NCI-H1694 treated with DMSO at 0.1 percent for 48 hours (cell line): ENCODE measurements around the gene KLF7.
A peak's percentile ranks its signal among the peaks of the same experiment; 100 is the strongest.

Source experiments
- DNase-seq: peaks from one replicate; lab custom pipeline; 2025; lab: John Stamatoyannopoulos, UW

The KLF7 gene

DNA sequence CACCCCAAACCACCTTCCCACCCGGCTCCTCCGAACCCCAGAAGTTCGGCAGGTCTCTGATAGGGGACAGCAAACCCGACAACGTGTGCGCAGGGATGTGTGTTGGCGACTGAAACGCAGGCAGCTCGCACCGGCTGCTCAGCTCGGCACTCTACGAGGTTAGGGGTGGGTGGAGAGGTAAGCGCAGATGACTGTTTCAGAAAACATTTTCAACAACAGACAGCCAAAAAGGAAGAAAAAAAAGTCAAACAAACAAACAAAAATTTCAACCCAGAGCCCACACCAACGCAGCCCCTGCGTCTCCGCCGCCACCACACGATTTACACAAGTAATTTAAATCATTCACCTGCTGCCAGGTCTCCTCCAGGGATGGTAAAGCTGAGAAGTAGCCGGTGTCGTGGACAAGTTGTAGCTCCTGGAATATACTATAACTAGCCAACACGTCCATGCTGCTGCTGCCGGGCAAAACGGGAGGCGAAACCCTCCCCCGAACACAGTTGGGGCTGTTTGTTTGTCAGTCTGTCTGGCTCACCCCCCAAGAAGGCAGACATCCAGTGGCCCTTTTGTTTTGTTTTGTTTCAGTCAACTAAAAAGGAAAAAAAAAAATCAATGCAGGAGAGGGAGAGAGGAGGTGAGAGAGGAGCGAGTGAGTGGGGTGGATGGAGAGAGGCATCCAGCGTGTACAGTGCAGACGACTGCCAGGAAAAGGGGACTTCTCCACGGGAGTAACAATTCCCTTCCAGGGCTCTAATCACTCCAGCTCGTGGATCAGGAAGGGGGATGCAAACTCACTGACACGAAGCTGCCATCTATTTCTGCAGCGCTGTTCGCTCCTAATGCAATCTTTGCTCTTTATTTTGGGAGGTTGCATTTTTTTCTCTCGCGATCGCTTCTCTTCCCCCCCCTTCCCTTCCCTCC is at the start of gene KLF7:
Gene KLF7, minus strand, starts transcription at position 828 of the 918 bp plus-strand sequence. Its CDS starts 380 bp downstream, at position 448.
- DNase-seq, result no peak

DNA sequence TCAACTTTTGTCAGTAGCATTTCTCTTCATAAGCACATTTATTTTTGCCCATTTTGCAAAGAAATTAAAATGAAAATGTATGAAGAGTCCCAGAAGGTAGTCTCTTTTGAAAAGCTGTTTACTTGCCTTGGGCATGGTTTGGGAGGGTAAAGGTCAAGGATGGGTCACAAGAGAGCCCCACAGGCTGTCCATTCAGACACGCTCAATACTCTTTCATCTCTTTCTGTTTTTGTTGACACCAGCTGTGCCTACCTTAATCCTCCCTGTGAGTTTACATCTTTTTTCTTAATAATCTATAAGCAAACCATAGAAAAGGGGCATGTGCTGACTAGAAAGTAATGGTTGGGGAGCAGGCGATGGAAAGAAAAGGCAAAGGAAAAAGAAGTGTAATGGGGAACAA is 49.6 kb upstream of the KLF7 start:
- no peak for DNase-seq

DNA sequence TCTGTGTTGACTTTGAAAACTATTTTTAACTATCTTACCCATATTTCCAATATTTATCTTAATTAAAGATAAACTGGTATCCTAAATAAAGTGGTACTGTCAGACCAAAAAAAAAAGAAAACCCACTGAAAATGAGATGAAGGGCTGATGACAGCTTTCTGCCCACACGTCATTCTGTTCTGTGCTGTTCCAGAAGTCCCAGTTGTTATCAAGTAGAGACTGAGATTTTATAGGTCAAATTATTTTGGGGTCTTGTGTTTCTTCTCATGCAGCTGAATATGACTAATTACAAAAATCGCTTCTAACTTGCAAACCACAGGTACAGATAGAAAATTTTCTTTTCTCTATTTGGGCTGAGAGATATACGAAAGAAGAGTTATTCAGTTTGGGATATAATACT is 48.7 kb upstream of the KLF7 start:
- no peak for DNase-seq

DNA sequence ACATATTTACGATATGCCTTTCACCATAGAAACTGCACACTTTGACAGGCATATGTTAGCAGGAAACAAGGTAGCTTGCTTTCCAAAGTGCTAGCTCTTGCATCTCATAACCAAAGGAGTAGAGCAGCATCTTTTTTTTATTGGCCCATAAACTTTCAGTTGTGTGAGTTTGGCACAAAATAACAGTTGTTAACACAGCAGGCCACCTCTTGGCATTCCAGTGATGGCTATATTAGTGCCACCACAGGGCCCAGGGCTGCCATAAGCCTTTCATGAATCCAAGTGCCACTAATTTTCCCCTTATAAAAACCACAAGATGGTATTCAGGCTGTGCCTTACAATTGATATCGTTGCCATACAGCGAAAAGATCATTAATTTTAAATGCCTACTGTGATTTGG is 40.3 kb upstream of the KLF7 start:
- no peak for DNase-seq

DNA sequence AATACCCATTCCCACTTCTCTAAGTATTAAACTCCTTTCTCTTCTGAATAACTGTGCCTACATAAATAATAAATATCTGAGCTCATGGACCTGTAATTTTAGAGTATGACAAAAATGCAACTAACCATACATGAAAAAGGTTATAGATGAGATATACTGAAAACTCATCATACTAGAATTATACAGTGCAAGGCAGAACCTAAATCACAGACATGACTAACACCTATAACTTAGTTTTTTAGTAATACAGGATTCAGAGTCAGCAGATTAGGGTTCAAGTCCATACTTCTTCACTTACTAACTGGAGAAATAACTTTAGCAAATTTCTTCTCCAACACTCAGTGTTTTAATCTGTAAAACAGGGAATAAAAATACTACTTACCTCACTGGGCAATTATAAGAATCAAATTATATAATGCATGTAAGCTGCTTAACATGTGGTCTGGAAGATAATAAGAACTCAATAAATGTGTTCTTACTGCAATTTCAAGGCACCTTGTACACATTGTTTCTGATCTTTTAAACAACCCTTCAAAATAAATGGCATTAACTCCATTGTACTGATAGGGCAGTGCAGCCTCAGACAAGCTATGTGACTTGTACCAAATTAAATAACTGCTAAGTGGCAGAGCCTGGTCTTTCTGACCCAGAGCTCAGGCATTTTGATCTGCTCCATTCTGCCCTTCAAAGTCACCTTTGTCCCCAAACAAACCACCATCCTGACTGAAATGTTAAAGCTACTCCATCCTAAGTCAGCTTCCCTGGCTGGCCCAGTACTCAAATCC is 39.6 kb upstream of the KLF7 start:
- DNase-seq, result no peak

DNA sequence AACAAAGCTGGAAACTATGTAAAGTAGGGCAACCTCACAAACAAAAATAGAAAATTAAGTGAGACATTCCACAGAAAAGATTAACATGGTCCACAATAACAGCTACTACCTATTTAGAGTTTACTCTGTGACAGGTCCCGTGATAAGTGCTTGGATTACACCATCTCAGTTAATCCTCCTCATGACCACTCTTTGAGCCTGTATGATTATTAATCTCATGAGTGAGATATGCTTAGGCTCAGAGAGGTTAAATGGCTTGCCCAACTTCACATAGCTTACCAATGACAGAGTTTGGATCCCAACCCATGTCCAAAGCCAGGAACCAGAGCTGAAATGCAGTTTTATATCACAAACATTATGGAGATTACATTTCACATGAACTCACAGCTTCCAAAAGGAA is 37.3 kb upstream of the KLF7 start:
- no peak for DNase-seq

DNA sequence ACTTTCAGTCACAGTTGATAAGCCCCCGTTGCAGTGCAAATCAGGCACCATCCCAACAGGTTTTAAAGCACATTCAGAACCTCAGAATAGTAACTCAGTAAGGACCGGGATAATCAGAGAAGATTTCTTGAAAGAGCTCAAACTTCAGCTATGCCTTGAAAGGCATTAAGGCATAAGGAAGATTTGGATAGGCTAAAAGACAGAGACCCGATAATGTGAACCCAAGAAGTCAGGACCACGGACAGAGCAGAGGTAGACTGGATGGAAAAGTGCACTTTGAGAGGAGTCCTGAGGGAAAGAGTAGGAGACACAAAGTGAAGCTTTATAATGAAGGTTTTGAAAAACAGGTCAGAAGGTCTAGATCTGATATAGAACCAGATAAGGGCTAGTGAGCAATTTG is 36.9 kb upstream of the KLF7 start:
- no peak for DNase-seq

DNA sequence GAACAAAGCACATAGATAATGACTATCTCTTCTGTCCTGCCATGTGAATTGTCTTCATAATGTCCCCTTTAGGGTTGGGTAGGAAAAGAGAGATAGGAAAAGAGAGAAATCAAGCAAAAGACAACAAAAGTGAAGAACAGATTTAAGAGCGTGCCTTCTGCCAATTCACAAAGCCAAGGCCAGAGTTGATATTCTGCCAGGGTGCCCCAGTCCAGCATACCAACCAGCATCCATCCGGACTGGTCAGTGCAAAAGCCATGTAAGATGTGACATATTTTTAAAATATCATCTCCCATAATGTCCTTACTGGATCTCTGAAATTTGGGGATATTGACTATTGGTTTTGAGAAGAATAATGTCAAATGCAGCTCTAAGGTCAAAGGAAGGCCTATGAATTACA is 35.7 kb upstream of the KLF7 start:
- no peak for DNase-seq

DNA sequence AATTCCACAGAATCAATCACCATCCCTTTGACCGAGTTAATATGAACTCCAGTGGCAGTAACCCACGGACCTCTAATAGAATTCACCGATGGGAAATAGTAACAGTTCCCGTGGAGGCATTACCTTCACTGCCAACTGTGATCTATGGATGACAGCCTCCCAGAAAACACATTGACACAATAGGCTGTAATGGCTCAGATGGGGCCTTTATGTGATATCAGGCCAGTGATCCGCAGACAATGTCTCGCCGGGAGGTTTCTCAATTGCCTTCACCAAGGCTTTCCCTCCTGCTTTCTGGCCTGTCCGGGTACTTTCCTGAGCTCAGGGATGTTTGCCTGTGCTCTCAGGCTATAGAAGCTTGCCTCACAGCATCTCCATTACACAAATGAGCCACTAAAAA is 34.4 kb upstream of the KLF7 start:
- DNase-seq, result no peak

DNA sequence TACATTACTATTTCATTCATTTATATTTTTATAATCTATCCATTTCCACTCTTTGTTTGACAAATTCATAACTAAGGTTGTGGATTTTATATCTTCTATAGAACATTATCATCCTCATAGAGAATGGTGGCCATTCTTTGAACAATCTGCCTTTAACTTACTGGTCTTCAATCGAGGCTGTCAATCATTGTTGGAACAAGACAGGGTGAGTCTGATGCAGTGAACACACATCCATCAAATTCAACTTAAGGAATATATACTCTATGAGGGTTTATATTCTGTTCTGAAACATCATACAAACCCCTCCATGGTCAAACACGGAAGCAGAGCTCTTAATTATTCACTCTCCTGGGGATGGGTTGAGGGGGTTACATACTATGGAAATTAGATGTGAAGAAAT is 28.3 kb upstream of the KLF7 start:
- no peak for DNase-seq

DNA sequence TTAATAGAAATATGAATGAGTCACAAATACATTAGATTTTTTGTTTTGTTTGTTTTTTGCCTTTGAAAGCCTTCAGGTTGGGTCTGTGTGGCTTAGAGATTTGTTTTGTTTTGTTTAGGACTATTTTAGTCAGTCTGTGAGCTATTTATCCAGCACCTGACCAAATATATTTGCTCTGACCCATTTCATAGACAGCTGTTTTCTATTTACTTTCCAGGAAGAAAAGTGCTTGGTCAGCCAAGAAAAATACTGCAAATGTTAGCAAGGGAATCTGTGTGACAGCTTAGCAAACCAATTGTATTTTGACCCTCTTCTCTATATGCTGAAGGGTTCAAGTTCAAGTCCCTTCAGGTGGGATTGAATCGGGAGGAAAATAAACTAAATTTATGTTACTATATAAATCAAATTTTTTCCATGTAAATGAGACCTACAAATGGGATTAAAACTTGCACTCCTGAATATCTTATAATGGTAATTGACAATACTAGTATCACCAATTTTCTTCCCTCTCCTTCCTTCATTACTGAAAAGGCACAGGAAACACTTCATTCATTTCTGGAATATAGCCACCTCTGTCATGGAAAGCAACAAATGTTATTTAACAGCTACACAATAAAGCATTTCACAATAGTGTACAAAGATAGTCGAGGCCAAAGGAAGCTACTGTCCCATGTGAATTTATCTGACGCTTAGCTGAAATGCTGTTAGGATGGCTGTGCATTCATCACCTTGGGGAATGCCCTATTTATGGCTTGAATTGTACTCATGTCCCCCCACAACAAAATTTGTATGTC is 23.1 kb upstream of the KLF7 start:
- no peak for DNase-seq

DNA sequence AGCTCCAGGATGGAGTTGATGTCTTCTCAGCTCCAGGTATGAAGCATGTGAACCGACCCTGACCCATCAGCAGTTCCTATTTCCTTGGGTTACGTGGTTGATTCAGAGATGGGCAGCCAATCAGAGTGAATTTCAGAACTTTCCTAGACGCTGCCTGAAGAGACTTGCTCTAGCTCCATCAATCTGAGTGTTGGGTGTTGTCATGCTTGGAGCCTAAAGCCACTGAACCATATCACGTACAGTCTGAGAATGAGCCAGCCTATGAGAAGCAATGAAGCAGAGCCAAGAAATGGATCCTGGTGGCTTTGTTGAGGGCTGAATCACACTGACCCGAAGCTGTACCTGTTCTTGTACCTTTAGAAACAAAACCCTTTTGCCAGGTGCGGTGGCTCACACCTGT is 19.6 kb upstream of the KLF7 start:
- DNase-seq, result no peak

DNA sequence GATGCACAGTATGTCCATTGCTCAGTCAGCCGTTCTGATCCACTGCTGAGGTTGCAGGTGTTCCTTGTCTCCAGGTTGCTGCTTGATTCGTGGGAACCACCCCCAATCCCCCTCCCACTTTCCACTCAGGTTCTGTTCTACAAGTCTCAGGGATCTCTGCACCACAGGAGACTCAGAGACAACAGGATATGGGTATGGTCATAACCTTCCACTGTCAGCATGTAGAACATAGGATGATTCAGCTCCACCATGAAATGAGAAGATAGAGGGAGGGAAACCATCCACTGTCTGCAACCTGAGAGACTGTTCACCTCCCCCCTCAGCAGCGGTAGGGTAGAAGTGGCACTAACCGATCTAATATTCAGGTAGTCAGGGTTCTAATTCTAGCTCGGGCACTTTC is 19.0 kb upstream of the KLF7 start:
- no peak for DNase-seq

DNA sequence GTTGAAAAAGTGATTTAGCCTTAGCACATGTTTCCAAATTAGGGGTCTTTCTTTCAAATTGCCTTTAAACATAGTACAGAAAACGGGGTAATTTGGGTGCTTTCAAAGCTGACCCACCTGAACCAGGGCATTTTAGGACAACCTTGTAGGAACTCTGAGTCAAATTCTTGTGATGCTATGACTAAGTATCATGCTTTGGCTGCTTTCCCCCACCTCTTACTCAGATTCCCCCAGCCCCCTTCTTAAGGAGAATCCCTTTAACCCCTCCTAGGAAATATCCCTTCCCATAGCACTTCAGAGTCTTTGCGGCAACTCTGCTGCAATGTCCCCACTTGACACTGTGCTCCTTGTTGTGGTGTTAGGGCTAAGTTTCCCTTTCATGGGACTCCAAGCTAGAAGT is 18.6 kb upstream of the KLF7 start:
- DNase-seq, result no peak

DNA sequence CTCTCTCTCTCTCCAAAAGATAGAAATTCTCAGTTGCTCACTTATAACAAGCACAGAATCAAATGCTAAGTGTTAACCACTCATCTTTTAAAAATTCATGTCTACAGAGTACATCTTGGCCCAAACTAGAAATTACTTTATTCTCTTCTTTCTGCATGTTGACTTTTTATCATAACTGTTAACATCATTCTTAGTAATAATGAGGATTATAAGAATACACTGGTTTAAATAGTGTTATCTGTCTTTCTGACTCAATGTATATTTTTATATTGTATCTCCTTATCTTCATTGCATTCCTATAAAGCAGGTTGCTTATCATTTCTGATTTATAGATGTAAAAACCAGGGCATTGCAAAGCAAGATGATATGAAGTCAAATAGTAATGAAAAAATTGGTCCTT is 17.8 kb upstream of the KLF7 start:
- DNase-seq, result no peak

DNA sequence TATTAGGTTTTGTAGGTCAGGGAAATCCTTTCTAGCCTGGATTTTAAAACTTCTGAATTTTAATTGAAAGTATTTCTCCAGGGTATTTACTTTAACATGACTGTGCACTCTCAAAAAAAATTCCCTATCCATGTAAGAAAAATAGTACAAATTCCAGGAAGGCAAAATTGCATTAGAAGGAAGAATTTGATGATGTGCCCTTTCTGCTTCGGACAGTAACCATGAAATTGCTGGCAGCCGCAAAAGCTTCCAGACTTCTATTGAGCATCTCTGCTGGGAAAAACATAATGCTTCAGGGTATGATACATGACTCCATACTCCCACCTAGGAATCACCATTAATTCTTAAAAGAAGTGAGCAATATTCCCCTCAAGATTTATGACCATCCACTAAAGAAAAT is 17.2 kb upstream of the KLF7 start:
- DNase-seq, result no peak

DNA sequence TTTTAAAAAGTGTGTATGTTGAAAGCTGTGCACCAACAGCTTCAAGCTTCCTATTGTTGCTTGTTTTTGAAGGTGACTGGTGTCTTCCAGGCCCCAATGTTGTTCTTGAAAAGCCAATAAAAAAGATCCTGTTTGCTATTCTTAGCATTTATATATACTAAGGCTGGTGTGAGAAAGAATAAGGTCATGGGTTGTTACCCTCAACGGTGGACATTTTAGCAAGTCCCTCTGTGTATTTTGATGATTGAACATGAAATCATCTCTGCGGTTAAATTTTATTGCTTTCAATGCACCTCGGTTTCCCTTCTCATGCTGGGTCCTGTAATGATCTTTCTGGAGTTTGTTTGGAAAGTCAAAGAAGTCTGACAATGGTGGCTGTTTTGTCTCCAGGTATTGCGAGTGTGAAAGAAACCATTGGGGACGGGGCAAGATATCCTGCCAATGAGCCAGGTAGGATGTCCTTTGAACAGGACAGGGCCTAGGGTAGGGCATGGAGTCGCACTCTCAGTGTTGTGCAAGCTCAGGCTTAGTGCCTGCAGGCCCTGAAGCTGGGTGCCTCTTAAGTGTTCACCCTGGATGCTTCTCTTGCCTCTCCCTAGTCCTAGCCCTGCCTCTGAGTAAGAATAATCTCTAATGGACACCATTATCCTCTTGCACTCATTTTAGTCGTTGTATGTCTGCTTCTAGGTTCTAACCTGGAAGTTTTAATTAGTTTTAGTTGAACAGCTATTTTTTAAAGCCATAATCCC is 16.0 kb upstream of the KLF7 start:
- DNase-seq, result no peak

DNA sequence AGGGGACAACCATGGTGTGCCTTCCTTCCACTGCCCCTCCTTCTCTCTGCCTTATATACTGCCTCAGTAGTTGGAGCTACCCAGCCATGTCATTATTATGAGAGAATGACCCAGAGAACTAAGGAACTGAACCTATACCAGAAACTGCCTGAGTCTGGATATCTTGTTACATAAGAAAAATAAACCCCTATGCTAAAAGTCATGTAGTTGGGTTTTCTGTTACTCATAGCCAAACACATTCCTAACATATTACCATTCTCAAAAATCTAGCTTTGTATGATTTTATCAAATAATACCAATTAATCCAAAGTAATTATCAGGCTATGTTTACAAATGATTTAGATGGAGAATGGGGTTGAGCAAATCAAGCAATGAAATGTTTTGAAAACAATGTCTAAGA is 15.0 kb upstream of the KLF7 start:
- DNase-seq, result no peak

DNA sequence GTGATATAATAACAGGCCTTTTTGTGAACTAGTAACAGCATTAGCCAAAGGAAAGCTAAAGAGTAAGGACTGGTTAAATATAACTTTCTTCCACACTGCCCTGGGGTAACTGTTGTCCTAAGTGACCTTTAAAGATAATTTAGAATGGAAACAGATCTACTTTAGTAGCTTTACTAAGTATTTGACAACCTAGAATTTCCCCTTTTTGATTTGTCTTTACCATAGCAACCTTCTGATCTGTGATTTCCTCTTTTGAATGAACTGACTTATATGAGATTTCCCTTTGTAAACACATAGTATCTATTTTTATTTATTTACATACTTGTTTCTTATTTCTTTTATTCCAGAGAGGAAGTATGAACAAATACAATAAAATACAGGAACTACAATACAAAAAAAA is 10.5 kb upstream of the KLF7 start:
- DNase-seq, result no peak

DNA sequence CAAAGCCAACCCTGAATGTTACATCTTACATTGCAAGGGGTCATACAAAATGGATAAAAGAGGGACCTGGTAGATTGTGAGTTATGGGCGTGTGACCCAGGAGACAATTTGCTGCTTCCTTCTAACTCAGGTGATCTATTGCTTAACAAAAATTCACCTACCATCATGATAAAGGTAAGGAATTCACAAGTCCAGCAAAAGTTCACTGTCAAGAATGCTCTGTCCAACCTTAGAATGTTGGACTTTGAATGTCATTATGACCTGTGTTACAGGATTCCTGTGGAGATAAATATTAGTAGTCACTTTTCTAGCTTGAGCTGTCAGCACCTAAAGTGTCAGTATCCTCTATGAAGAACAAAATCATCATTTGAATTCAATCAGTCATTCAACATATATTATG is 7.9 kb upstream of the KLF7 start:
- no peak for DNase-seq

DNA sequence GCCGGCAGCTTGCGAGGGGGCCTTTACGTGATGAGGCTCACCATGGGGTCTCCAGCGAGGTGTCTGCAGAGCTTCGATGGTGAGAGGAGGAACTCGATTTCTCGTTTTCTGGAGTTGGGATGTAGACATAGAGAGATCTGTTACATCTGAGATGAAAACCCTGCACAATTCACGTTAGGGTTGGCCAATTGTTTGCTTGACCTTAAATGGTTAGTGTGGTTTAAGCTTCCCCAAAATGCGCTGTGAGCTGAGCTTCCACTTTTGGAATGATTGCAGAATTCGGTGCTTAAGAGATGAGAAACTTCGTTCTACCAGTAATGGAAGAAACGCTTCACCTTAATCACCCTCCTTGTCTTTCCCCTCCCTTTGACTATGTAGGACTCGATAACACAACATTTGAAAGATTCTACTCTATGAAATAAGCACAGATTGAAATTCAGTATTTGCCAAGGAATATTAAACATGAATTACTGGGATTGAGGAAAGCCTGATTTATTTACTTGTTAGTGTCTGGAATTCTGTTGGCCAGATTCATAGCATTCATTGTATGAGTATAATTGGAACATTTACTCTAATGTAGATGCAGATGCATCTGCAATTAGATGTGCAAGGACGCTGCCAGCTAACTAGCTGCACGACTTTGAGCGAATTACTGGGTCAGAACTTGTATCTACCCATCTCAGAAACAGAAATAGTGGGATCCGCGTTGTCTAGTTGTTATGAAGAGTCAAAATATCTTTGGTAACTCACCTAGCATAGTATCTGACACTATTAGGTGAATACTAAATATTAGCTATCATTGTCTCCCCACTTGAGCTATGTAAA is 1.6 kb upstream of the KLF7 start:
- peak; percentile 82 for DNase-seq
